Mesendoderm (in vitro differentiated cells): ENCODE data around the gene UBR1.

ENCODE experiments used
- DNase-seq: peaks from one replicate; pipeline ENCODE4 v3.0.0; 2013
- H2AK5ac ChIP-seq: 2 replicates; pipeline ENCODE4 v1.6.1; 2013; ENCODE audit warnings: low read length, inconsistent platforms
- H2BK120ac ChIP-seq: 2 replicates; pipeline ENCODE4 v1.6.1; 2013; ENCODE audit warnings: low read depth, mild to moderate bottlenecking, low read length, moderate library complexity, mixed read lengths
- H2BK15ac ChIP-seq: replicated peaks from 2 replicates; pipeline ENCODE4 v1.6.1; 2013; ENCODE audit warnings: low read depth, mild to moderate bottlenecking, moderate library complexity
- H2BK5ac ChIP-seq: 2 replicates; pipeline ENCODE4 v1.6.1; 2013; ENCODE audit warnings: low read length, inconsistent platforms
- H3K18ac ChIP-seq: 2 replicates; pipeline ENCODE4 v1.6.1; 2013; ENCODE audit warnings: mild to moderate bottlenecking, low read length, mixed read lengths
- H3K23ac ChIP-seq: one replicate; pipeline ENCODE4 v1.6.1; 2013; ENCODE audit warnings: low read length
- H3K27ac ChIP-seq: 2 replicates; pipeline ENCODE4 v1.5.1; 2013; ENCODE audit warnings: low read depth, mild to moderate bottlenecking, inconsistent platforms, low read length, moderate library complexity
- H3K27me3 ChIP-seq: 2 replicates; pipeline ENCODE4 v1.6.1; 2013; ENCODE audit warnings: low read length, control low read depth, mild to moderate bottlenecking, inconsistent platforms; ENCODE audit not compliant: insufficient read depth, poor library complexity
- H3K36me3 ChIP-seq: 2 replicates; pipeline ENCODE4 v1.6.1; 2013; ENCODE audit warnings: low read length, inconsistent platforms; ENCODE audit not compliant: control insufficient read depth, insufficient read depth
- H3K4ac ChIP-seq: one replicate; pipeline ENCODE4 v1.6.1; 2013; ENCODE audit warnings: low read depth, mild to moderate bottlenecking, low read length, moderate library complexity
- H3K4me1 ChIP-seq: 2 replicates; pipeline ENCODE4 v1.6.1; 2013; ENCODE audit warnings: low read depth, low read length, inconsistent platforms; ENCODE audit not compliant: control insufficient read depth
- H3K4me2 ChIP-seq: 2 replicates; pipeline ENCODE4 v1.6.1; 2013; ENCODE audit warnings: low read length
- H3K4me3 ChIP-seq: 2 replicates; pipeline ENCODE4 v1.5.1; 2013; ENCODE audit warnings: mild to moderate bottlenecking, low read length
- H3K56ac ChIP-seq: one replicate; pipeline ENCODE4 v1.6.1; 2013; ENCODE audit warnings: low read length
- H3K79me1 ChIP-seq: 2 replicates; pipeline ENCODE4 v1.6.1; 2013; ENCODE audit warnings: low read length, inconsistent platforms
- H3K79me2 ChIP-seq: 2 replicates; pipeline ENCODE4 v1.6.1; 2013; ENCODE audit warnings: mild to moderate bottlenecking, low read length; ENCODE audit not compliant: control insufficient read depth, insufficient read depth
- H3K9ac ChIP-seq: 2 replicates; pipeline ENCODE4 v1.6.1; 2013; ENCODE audit warnings: low read length, inconsistent platforms
- H4K5ac ChIP-seq: one replicate; pipeline ENCODE4 v1.6.1; 2013; ENCODE audit warnings: low read length
- H4K8ac ChIP-seq: one replicate; pipeline ENCODE4 v1.6.1; 2013; ENCODE audit warnings: low read depth, mild to moderate bottlenecking, control low read depth, low read length, moderate library complexity
- WGBS: extraction: QIAGEN DNeasy Blood & Tissue Kit; methylation state at CpG from one replicate; pipeline ENCODE4 v1.1.7; 2013; ENCODE audit warnings: low lambda C conversion rate, missing lambda C conversion rate; ENCODE audit not compliant: insufficient coverage; ENCODE audit errors: extremely low coverage; 5-methylcytosine and 5-hydroxymethylcytosine counted together

The UBR1 gene

GRCh38 chr15:42918047-42918446 is 187.8 kb downstream of the UBR1 start:
- H3K79me2 ChIP-seq, result no peaks in the 10 kb centered on the region
- H3K4ac ChIP-seq, result no peak overlapping the region
- H3K4me2 ChIP-seq, result no peak overlapping the region

GRCh38 chr15:42915654-42916315 is 190.1 kb downstream of the UBR1 start:
- Histone ChIP-seq H2BK120ac (no peak overlapping the region), H3K4ac (no peak overlapping the region), H3K9ac (no peak overlapping the region), H3K4me2 (no peak overlapping the region), H3K18ac (no peak overlapping the region), H4K8ac (no peak overlapping the region), H3K4me1 (peaks cover 4% of the 10 kb centered on the region), H3K56ac (no peak overlapping the region), H2BK15ac (no peak overlapping the region), H2BK5ac (no peak overlapping the region), H3K79me2 (peaks cover 2% of the 10 kb centered on the region), H3K4me3 (no peak overlapping the region), H3K36me3 (no peaks in the 10 kb centered on the region), H3K27me3 (no peaks in the 10 kb centered on the region), H4K5ac (no peak overlapping the region), H2AK5ac (no peak overlapping the region), H3K23ac (no peak overlapping the region), H3K27ac (no peak overlapping the region), H3K79me1 (peaks cover 2% of the 10 kb centered on the region)
- WGBS, result no CpG with 5 or more reads among the region's 3 CpGs
- DNase-seq, result no peak

More at GRCh38 chr15:42918047-42918446, 187.8 kb downstream of the UBR1 start:
- Histone ChIP-seq H3K18ac (no peak overlapping the region), H3K27ac (no peak overlapping the region), H4K8ac (no peak overlapping the region), H3K79me1 (no peaks in the 10 kb centered on the region), H3K23ac (no peak overlapping the region), H4K5ac (no peak overlapping the region), H2BK5ac (no peak overlapping the region), H2BK120ac (no peak overlapping the region), H3K4me3 (no peak overlapping the region), H3K27me3 (no peaks in the 10 kb centered on the region), H2BK15ac (no peak overlapping the region), H3K9ac (no peak overlapping the region), H3K56ac (no peak overlapping the region), H3K36me3 (no peaks in the 10 kb centered on the region), H3K4me1 (peaks cover 4% of the 10 kb centered on the region), H2AK5ac (no peak overlapping the region)
- WGBS, result no CpG with 5 or more reads among the region's 5 CpGs
- no peak for DNase-seq

- no peak overlapping the region for H3K4me2 ChIP-seq
- H2BK120ac ChIP-seq, result no peak overlapping the region
- no peaks in the 10 kb centered on the region for H3K36me3 ChIP-seq
- no peak overlapping the region for H3K23ac ChIP-seq
- no peak overlapping the region for H2AK5ac ChIP-seq
- H3K4me1 ChIP-seq, result peaks cover 4% of the 10 kb centered on the region
- H2BK5ac ChIP-seq, result no peak overlapping the region
- H3K56ac ChIP-seq, result no peak overlapping the region
- peaks cover 2% of the 10 kb centered on the region for H3K79me1 ChIP-seq
- WGBS, result no CpG with 5 or more reads among the region's 5 CpGs
- H3K9ac ChIP-seq, result no peak overlapping the region
- H3K79me2 ChIP-seq, result peaks cover 2% of the 10 kb centered on the region
- no peak overlapping the region for H4K8ac ChIP-seq
- no peak overlapping the region for H3K4ac ChIP-seq
- no peak overlapping the region for H3K18ac ChIP-seq
- no peak overlapping the region for H4K5ac ChIP-seq
- H2BK15ac ChIP-seq, result no peak overlapping the region
- no peaks in the 10 kb centered on the region for H3K27me3 ChIP-seq
- H3K27ac ChIP-seq, result no peak overlapping the region
- no peak overlapping the region for H3K4me3 ChIP-seq
- no peak for DNase-seq
These were observed 190.9 kb downstream of the UBR1 start for GRCh38 chr15:42914728-42915497.

- WGBS, result no CpG with 5 or more reads among the region's 5 CpGs
- H3K79me2 ChIP-seq, result peaks cover 2% of the 10 kb centered on the region
These were observed 194.7 kb downstream of the UBR1 start for GRCh38 chr15:42911058-42911592.

GRCh38 chr15:42908538-42908937 is 197.3 kb downstream of the UBR1 start:
- Histone ChIP-seq H2BK120ac (no peak overlapping the region), H3K4me1 (no peaks in the 10 kb centered on the region), H3K56ac (no peak overlapping the region), H3K4ac (no peak overlapping the region), H3K4me2 (no peak overlapping the region), H4K5ac (no peak overlapping the region), H3K79me1 (peaks cover 3% of the 10 kb centered on the region), H3K4me3 (no peak overlapping the region), H3K27ac (no peak overlapping the region), H3K23ac (no peak overlapping the region), H3K9ac (no peak overlapping the region), H3K36me3 (no peaks in the 10 kb centered on the region), H2BK15ac (no peak overlapping the region), H2AK5ac (no peak overlapping the region), H4K8ac (no peak overlapping the region), H2BK5ac (no peak overlapping the region), H3K18ac (no peak overlapping the region), H3K27me3 (no peaks in the 10 kb centered on the region), H3K79me2 (peaks cover 2% of the 10 kb centered on the region)
- no CpG with 5 or more reads among the region's 2 CpGs for WGBS
- DNase-seq, result no peak

More at GRCh38 chr15:42911058-42911592, 194.7 kb downstream of the UBR1 start:
- H3K27ac ChIP-seq, result no peak overlapping the region
- H4K5ac ChIP-seq, result no peak overlapping the region
- H3K18ac ChIP-seq, result no peak overlapping the region
- no peaks in the 10 kb centered on the region for H3K36me3 ChIP-seq
- no peak overlapping the region for H3K4me2 ChIP-seq
- DNase-seq, result no peak
- H3K9ac ChIP-seq, result no peak overlapping the region
- H4K8ac ChIP-seq, result no peak overlapping the region
- no peak overlapping the region for H3K4ac ChIP-seq
- no peak overlapping the region for H3K23ac ChIP-seq
- no peaks in the 10 kb centered on the region for H3K4me1 ChIP-seq
- H3K27me3 ChIP-seq, result no peaks in the 10 kb centered on the region
- H2BK120ac ChIP-seq, result no peak overlapping the region
- H3K4me3 ChIP-seq, result no peak overlapping the region
- no peak overlapping the region for H2BK5ac ChIP-seq
- no peak overlapping the region for H3K56ac ChIP-seq
- H3K79me1 ChIP-seq, result peaks cover 3% of the 10 kb centered on the region
- no peak overlapping the region for H2BK15ac ChIP-seq
- H2AK5ac ChIP-seq, result no peak overlapping the region
